Measurements from ENCODE around the gene ITPKB. TPM values are rescaled to one million over a fixed set of nuclear protein-coding genes. Genes with fewer than 3 reads are reported as not detected.

Gene ITPKB
- total RNA-seq, 4 donors from 2014 or later, result 22.2 to 68.6 (median 31.5) TPM

DNA sequence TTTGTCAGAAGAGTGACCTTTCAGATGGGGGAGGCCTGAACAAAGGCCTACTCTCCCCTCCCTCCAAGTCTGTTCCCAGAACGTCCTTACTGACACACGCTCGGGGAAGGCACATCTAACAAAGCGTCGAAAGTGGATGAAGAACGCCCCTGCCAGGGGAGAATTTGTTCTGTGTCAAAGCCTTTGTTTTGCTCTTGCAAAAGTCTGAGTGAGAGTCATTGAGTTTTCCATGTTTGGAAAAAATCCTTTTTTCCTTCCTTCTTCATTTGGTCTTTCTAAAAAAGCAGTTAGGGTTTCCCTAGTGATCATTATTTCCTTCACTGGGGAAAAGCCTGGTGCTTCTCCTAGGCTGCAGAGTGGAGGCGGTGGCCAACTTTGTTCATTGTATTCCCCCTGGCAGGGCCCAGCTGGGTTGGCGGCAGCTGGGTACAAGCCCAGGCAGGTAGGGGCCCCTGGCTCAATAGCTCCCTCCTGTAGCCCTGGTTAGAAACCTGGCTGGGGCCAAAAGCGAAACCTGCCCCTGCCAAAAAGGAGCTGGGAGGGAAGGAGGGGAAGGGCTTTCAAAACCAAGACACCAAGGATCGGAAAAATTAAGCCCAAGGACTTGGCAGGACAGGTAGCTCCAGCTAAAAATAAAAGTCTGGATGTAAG lies 81.1 kb downstream of the ITPKB start:
- ATAC-seq (ENCODE audit: low FRiP score), result no peak
- DNase-seq (ENCODE audit: low spot score), result no peak
- TF ChIP-seq, protein P1, sequence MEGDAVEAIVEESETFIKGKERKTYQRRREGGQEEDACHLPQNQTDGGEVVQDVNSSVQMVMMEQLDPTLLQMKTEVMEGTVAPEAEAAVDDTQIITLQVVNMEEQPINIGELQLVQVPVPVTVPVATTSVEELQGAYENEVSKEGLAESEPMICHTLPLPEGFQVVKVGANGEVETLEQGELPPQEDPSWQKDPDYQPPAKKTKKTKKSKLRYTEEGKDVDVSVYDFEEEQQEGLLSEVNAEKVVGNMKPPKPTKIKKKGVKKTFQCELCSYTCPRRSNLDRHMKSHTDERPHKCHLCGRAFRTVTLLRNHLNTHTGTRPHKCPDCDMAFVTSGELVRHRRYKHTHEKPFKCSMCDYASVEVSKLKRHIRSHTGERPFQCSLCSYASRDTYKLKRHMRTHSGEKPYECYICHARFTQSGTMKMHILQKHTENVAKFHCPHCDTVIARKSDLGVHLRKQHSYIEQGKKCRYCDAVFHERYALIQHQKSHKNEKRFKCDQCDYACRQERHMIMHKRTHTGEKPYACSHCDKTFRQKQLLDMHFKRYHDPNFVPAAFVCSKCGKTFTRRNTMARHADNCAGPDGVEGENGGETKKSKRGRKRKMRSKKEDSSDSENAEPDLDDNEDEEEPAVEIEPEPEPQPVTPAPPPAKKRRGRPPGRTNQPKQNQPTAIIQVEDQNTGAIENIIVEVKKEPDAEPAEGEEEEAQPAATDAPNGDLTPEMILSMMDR (IDR thresholded peaks at IDR 0.05), result no peak

DNA sequence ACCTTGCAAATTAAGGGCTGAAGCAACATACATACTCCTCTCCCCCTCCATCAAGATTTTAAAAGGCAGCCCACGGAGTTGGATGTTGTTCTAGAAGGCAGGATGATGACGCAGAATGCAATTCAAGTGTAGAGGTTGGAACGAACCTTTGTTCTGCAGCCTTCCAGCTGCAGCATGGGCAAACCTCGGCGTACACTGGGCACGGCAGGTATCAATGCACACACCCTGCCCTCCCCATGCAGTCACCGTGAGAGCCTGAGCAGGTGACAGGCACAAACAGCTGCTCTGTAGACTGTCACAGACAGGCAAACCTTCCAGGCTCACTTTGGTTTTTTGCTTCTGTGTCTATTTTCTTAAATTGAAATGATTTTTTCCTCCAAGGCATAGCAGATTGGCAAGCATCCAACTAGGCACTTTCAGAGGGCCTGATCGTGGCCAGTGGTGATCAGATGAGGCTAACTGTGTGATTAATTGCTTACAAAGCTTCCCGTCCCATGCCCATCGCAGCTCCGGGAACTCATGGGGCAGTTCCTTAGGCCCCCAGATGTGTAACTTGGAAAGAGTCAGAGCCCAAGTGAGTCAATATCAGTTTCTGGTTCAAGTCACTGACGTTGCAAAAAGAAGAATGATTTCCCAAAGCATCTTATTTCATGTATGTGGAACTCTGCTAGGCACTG lies 82.3 kb downstream of the ITPKB start:
- peak; percentile 70 for ATAC-seq (ENCODE audit: low FRiP score)
- TF ChIP-seq, protein P1 (IDR thresholded peaks at IDR 0.05), result no peak
- DNase-seq (ENCODE audit: low spot score), result no peak

DNA sequence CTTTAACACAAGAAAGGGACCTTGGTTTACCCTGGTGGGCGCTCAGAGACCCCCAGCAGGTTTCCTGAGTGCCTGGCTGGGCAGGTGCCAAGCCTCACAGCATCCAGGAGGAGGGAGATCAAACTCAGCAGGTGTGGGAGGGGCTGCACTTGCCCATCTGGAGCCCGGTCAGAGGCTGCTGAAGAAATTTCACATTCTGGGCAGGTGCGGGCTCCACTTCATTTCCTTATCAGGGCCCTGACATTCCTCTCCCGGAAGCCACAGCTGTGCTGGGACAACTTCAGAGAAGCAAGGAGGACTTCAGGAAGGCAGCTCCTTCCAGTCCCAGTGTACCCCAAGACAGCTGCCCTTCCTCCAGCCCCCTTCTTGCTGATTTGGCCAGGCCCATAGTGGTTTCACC lies 82.9 kb downstream of the ITPKB start:
- ATAC-seq (ENCODE audit: low FRiP score), result peak; percentile 3

DNA sequence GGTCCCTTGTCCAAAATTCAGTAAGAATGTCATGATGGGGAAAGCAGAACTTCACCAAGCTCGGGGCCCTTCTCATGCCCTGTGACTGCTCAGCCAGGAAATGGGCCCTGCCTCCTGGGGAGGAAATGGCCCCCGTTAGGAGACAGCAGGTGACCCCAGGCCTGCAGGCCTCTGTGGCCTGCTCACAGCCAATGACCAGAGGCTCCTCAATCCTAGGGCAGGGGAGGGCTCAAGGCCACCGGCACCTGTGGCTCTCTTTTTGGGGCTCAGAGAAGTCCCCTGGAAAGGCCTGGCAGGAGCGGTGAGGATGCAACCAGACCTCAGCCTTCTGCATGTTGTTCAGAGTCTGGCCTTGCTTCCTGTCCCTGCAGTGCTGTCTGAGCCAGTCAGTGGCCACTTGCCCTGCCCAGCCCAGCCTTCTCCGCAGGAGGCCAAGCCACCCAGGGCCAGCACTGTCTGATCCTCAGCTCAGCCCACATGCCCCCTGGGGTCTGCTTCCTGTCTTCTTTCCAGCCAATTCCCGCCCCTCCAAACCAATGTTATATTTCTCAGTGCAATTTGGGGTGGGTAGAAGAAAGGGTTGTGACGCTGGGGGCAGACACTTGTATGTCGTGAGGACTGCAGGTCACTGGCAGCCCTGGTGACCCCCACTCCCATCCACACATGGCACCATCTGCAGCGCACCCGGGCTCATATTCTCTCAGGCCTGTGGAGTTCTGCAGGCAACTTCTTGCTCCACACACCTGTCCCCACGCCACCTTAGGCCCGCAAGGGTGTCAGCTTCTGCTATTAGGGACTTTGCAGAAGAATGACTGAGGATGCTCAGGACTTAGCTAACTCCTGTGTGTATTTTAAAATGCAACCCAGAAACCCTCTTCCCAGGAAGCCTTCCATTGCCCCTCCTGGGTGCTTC lies 83.6 kb downstream of the ITPKB start:
- no peak for ATAC-seq (ENCODE audit: low FRiP score)
- no peak for DNase-seq (ENCODE audit: low spot score)

More for the DNA sequence above, 82.9 kb downstream of the ITPKB start:
- TF ChIP-seq, protein P1 (IDR thresholded peaks at IDR 0.05), result no peak
- no peak for DNase-seq (ENCODE audit: low spot score)

DNA sequence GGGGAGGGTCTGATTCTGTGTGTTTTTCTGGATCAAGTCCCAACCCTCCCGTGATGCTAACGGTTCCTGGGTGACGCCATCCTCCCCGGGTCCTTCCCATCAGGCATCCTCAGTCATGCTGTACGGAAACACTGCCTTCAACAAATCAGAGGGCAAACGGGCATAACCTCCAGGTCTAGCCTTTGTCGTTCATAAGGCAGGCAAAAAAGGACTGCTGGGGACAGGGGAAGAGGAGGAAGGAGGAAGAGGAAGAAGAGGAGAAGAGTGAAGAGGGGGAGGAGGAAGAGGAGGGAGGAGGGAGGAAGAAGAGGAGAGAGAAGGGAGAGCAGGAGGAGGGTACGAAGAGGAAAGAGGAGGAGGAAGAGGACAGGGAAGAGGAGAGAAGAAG lies 84.4 kb downstream of the ITPKB start:
- TF ChIP-seq, protein P1 (IDR thresholded peaks at IDR 0.05), result no peak
- no peak for ATAC-seq (ENCODE audit: low FRiP score)
- DNase-seq (ENCODE audit: low spot score), result no peak

More for the DNA sequence above, 83.6 kb downstream of the ITPKB start:
- TF ChIP-seq, protein P1 (IDR thresholded peaks at IDR 0.05), result no peak

DNA sequence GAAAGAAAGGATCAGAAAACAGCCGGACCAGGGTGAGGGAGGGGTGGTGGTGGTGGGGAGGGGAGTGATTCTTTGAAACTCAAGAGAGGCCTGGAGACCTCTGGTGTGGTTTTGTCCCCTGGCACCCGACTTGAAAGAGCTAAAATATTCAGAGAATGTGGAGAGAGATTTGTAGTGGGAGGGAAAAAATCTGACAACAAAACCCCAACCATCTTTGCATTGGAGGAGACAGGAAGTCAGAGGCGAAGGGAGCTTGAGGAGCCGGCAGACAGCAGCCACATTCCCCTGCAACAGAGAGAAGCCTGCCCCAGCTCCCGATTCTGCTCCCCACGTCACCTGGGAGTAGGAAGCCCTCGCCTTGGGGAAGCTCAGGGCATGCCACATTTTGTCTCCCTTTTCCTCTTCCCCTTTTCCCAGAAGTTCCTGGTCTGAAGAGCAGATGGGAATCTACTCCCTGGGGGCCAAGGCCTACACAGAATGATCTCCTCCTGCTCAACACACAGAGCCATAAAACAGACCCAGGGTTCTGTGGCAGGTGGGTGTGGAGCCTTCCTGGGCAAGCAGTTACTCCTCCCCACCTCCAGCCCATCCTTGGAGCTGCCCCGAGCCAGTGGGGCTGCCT lies 84.9 kb downstream of the ITPKB start:
- ATAC-seq (ENCODE audit: low FRiP score), result no peak
- no peak for DNase-seq (ENCODE audit: low spot score)
- TF ChIP-seq, protein P1 (IDR thresholded peaks at IDR 0.05), result no peak
